Activated gamma-delta T cell (primary cell): ENCODE results near the gene C6orf120.
"Not testable (repeated sequence)": the region's sequence is repeated elsewhere in the genome, so short reads cannot be mapped to it uniquely, and the experiment has no call there.

ENCODE experiments used
- DNase-seq: peaks from one replicate; lab custom pipeline; 2025; lab: John Stamatoyannopoulos, UW

Gene C6orf120

GRCh38 chr6:169684056-169684455 is 17.9 kb upstream of the C6orf120 start:
- no peak for DNase-seq

DNA sequence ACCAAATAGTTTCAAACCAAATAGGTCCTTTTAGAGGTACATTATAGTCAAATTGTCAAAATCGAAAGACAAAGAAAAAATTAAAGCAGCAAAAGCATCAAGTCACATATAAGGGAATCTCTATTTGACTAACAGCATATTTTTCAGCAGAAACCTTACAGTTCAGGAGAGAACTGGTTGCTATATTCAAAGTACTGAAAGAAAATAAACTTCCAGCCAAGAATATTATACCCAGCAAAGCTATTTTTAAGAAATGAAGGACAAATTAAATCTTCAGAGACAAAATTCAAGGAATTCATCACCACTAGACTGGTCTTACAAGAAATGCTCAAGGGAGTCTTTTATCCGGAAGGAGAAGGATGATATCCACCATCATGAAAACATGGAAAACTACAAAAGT is 16.1 kb upstream of the C6orf120 start:
- no peak for DNase-seq

DNA sequence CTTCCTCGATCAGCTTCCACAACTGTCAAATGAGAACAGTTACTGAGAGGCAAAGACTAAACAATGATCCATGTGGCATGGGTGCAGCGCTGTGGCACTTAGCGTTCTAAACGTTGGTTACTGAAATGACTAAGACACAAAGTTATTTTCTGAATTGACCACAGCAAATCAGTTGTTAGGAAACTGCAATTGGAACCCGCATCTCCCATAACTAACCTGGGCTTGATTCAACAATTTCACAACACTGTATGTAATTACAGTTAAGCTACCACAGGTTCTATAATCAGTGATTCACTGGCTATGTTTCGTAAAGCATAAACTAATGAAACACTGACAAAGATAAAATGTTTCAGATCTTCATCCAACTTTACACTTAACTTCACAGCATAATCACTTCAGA is 12.6 kb upstream of the C6orf120 start:
- DNase-seq, result no peak

DNA sequence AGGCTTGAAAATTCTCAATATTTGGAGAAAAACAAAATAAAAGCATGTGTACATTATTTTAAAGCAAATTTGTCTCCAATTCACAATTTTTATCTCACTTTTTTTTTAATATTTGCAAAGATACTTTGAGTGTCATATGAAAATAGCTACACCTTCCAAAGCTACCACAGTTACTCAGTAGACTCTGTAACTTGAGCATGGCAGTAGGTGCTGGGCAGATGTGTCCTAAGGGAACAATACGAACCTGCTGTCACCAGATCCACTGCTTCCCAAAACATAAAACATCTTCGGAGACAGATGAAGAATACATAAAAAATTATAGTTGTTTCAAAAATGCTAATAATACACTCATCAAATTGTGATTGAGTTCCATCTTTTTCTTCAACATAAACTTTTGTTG is 10.7 kb upstream of the C6orf120 start:
- DNase-seq, result no peak

GRCh38 chr6:169692516-169692915 is 9.4 kb upstream of the C6orf120 start:
- no peak for DNase-seq

DNA sequence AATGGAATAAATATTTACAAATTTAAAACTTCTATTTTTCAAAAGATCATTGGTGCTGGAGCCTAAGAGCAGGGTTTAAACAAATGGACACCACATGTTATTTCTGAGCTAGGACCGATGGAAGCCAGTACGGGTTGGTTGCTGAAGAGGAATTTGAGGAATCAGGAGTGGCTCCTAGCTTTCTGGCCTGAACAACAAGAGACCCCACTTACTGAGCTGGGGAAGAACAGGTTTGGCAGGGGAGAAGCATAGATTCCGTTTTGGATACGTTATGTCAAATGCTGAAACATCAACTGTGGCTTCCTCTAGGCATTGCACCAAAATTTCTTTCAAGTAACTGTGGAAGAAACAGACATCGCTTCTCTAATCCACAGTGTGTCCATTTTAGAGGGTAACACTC is 6.8 kb upstream of the C6orf120 start:
- DNase-seq, result no peak

GRCh38 chr6:169697115-169697514 is 4.8 kb upstream of the C6orf120 start:
- DNase-seq, result not testable (repeated sequence)

DNA sequence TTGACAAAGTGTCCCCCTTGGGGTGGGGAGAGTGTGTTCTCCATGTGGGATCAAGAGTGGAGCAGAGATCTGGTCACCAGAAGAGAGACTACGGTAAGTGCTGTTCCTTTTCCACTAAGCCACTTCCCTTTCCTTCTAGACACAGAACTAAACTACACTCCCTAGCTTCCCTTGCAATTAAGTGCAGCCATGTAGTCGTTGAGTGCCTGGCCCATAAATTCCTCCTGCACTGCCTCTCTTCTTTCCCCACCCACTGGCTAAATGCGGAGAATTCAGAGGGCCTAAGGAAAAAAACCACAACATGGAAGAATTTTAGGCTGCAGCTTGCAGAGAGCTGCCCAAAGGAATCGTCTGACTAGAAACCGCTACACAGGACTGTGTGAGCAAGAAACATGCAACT is 1.6 kb upstream of the C6orf120 start:
- DNase-seq, result no peak

- no peak for DNase-seq
These were observed 494 bp upstream of the C6orf120 start for GRCh38 chr6:169701311-169701953.

DNA sequence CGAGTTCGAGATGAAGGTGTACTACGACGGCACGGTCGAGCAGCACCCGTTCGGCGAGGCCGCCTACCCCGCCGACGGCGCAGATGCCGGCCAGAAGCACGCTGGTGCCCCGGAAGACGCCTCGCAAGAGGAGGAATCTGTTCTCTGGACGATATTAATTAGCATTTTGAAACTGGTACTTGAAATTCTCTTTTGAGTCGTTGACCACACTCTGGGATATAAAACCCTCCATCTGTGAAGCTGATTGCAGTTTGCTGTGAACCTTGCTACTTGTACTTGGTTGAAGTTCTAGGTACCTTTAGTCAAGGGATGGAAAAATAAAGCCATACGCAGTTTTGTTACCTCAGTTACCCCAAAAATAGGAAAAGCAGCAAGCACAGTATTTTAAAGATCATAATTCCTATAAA is 917 bp downstream of the C6orf120 start:
- no peak for DNase-seq

- no peak for DNase-seq
These were observed 5.8 kb downstream of the C6orf120 start for GRCh38 chr6:169707772-169708171.

DNA sequence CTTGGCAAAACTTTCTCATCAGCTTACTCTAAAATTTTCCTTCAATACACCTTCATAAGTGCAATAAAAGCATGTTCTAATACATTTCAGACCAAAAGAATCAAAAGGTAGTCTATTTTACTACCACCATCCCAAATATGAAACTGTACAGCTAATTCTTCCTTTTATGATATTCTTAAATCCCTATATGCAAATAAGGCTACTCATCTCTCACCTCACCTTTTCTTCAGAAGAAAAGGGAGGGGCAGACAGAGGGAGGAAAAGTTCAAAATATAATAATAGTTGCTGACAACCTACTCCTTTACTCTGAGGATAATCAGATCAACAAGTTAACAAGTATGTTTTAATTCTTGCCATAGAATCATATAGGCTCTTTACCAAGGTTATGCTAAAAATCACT is 7.4 kb downstream of the C6orf120 start:
- DNase-seq, result no peak

DNA sequence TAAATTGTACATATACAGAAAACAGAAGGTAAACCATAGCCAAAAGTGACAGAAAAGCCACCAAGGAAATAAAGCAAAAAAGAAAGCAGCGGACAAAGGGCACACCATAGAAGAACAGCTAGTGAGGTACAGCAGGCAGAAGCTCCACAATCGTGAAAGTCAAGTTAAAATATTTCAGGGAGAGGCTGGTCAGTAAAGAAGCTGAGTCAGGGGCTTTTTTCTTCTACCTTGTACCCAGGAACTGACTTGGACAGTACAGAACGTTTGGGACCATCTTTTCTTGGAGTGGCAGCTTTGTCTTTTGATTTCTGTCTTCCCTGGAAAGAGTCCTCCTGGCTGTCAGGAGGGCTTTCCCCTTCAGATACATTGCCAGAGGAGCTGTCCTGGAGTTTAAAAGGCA is 8.1 kb downstream of the C6orf120 start:
- no peak for DNase-seq

DNA sequence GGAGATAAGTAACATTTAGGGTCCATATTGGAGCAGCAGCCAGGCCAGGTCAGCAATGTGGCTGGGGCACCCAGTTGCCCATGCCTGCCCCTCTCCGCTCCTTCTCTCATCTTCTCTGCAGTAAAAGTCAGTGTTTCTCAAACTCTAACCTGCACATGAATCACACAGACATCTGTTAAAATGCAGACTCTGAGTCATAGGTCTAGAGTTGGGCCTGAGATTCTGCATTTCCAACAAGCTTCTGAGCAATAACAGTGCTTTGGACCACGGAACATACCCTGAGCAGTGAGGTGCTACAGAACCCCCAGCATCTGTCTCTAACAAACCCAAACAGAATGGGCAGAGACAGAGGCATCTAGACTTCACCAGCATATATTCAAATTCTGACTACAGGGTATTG is 12.3 kb downstream of the C6orf120 start:
- no peak for DNase-seq

GRCh38 chr6:169714595-169714994 is 12.7 kb downstream of the C6orf120 start:
- no peak for DNase-seq

DNA sequence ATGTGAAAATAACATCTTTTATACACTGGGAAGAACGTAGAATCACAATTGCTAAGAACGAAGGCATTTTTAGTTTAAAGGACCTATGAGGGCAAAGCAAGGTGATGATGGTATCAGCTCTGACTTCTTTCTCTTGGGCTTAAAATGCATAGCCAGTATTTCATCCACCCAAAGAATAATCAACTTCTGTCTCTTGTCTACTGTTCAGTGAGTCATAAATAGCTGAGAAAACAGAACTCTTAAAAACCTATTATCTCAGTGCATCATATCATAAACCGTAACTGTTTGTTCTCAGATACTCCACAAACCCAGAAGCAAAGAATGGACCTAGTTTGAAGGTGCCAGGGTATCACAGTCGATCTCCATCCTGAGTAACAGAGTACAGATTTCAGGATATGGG is 17.2 kb downstream of the C6orf120 start:
- no peak for DNase-seq

DNA sequence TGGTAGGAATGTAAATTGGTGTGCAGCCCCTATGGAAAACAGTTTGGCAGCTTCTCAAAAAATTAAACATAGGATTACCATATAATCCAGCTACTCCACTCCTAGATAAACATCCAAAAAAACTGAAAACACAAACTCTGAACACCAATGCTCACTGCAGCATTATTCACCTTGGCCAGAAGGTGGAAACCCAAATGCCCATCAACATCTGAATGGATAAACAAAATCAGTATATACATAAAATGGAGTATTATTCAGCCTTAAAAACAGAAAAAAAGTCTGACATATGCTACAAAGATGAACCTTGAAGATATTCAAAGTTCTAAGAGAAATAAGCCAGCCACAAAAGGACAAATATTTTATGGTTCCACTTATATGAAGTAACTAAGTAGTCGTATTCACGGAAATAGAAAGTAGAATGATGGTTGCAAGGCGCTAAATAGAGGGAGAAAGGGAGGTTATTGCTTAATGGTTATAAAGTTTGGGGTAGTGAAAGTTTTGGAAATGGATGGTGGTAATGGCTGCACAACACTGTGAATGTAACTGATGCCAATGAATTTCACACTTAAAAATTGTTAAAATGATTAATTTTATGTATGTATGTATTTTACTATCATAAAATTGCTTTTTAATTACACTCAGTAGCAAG is 18.4 kb downstream of the C6orf120 start:
- no peak for DNase-seq

GRCh38 chr6:169722362-169723199 is 20.7 kb downstream of the C6orf120 start:
- DNase-seq, result peak; percentile 16

DNA sequence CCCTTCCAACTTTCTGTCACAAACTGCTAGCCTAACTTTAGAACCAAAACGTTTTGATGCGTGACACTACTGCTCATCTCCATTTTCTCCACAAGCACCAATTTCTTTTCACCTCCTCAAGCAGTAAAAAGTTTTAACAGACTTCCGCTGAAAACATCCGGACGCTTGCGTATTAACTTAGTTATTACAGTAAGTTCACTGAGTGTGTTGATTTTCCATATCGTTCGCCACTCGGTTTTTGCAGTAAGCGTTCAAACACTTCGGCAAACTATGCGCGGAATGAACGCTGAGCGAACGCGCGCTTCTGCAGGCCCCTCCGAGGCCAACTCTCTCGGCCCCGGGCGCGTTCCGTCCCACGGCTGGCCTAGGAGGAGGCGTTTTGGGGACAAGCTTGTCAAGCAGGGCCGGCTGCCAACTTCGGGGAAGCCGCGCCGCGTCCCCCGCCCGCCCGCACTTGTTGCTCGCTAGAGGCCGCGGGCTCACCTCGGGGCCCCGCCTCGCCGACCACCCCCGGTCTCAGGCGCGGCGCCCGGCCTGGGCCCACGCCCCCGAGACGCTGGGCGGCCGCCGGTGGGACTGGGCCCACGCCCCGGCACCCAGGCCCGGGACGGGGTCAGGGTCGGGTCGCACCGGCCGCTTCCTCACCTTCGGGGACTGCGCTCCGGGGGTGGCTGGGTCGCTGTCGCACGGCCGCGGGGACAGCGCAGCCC is 21.4 kb downstream of the C6orf120 start:
- peak; percentile 60 for DNase-seq

DNA sequence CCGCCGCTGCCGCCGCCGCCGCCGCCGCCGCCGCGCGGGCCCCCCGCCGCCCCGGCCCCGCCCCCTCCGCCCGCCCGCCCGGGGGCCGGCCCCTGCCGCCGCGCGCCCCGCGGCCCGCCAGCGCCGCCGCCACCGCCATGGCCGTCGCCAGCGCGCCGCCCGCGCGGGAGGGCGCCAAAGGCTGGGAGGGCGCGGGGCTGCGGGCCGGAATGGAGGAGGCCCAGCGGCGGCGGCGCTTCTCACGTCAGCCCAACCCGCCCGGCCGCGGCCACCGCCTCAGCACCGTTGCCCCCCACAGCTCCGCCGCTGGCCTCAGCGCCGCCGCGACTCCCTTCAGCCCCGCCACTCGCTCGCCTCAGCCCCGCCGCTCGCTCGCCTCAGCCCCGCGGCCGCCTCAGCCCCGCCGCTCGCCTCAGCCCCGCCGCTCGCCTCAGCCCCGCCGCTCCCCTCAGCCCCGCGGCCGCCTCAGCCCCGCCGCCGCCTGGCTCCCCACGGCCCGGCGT is 22.1 kb downstream of the C6orf120 start:
- DNase-seq, result peak; percentile 48

- DNase-seq, result peak; percentile 63
These were observed 22.7 kb downstream of the C6orf120 start, which contains the start of gene PHF10 for GRCh38 chr6:169724494-169725124. Gene PHF10 (minus strand): TSS chr6:169724500. CDS start chr6:169723931, 569 bp downstream.
